K562 (cell line): ENCODE measurements around the gene PCCA. TPM values are rescaled to one million over a fixed set of nuclear protein-coding genes. Genes with fewer than 3 reads are reported as not detected.

ENCODE experiments used
- ATAC-seq: fragments of 200-7000 bp; cut with Tn5 transposase; 3 replicates; pipeline ENCODE4 v1.9.1; 2020; ENCODE audit warnings: moderate library complexity
- BruUV-seq: library from RNA; stranded (reverse); fragments of 400-500 nt; replicated peaks from 2 replicates; lab custom pipeline; 2021; lab: Mats Ljungman, UMichigan
- CTCF ChIA-PET: fragments of 300-600 bp; formaldehyde crosslinking; extraction: SDS; loops from one replicate; lab custom pipeline; 2021; ENCODE audit warnings: low intra/inter-chr PET ratio; lab: Yijun Ruan, JAX
- POLR2A ChIA-PET: fragments of 300-600, 350-650 bp; sonication (Branson Sonifier 250); formaldehyde crosslinking; extraction: SDS; loops from one replicate; lab custom pipeline; 2021; ENCODE audit warnings: antibody characterized with exemption, inconsistent platforms; lab: Yijun Ruan, JAX
- DNase-seq, 4 experiments: peaks; one replicate each; pipeline versions ENCODE4 v3.0.0 to v3.0.0-alpha.2; 2011 to 2018; ENCODE audit warnings: low spot score in 3 of 4, mixed read lengths in 3 of 4; ENCODE audit errors: extremely low read depth in 1 of 4
- FAIRE-seq: peaks from 2 replicates; lab custom pipeline; 2011; peaks lifted over from hg19 to GRCh38; lab: Jason Lieb, UNC
- H2AFZ ChIP-seq: 2 replicates; pipeline ENCODE4 v1.6.0; 2011; ENCODE audit warnings: low read depth, low read length, control low read depth, inconsistent platforms
- H3K27ac ChIP-seq: fragments of 200-600 bp; 3 replicates; pipeline ENCODE4 v1.8.0; 2011; ENCODE audit warnings: low read depth, mild to moderate bottlenecking, control low read depth, inconsistent platforms, low read length, moderate library complexity, mixed read lengths; ENCODE audit errors: extremely low read depth
- H3K27me3 ChIP-seq, 2 experiments: fragments of 300-600 bp in 1 of 2; 2 replicates in 1 of 2; 3 replicates in 1 of 2; pipeline versions ENCODE4 v1.6.0 to v1.8.0; 2011; ENCODE audit warnings: inconsistent platforms in 2 of 2, low read length in 2 of 2, mild to moderate bottlenecking in 1 of 2, mixed read lengths in 1 of 2, moderate library complexity in 1 of 2; ENCODE audit not compliant: control insufficient read depth in 2 of 2, insufficient read depth in 2 of 2
- H3K36me3 ChIP-seq: fragments of 300-600 bp; 3 replicates; pipeline ENCODE4 v1.8.0; 2011; ENCODE audit warnings: mild to moderate bottlenecking, low read length, inconsistent platforms; ENCODE audit not compliant: control insufficient read depth, insufficient read depth
- H3K4me1 ChIP-seq, 2 experiments: fragments of 200-600 bp in 1 of 2; replicated peaks in 1 of 2; 2 replicates in 1 of 2; 3 replicates in 1 of 2; pipeline versions ENCODE4 v1.5.1 to v1.8.0; 2011; ENCODE audit warnings: inconsistent platforms in 2 of 2, low read length in 2 of 2, mild to moderate bottlenecking in 1 of 2, mixed read lengths in 1 of 2, moderate library complexity in 1 of 2; ENCODE audit not compliant: control insufficient read depth in 2 of 2, insufficient read depth in 2 of 2
- H3K4me2 ChIP-seq: 2 replicates; pipeline ENCODE4 v1.6.1; 2011; ENCODE audit warnings: low read length, control low read depth, inconsistent platforms, mixed read lengths; ENCODE audit not compliant: insufficient read depth
- H3K4me3 ChIP-seq: fragments of 200-600 bp; sonication (generic), shearing (Covaris generic); 2 replicates; pipeline ENCODE4 v1.5.1; 2016; ENCODE audit warnings: control low read depth, inconsistent platforms
- H3K79me2 ChIP-seq: fragments of 200-600 bp; 3 replicates; pipeline ENCODE4 v1.8.0; 2011; ENCODE audit warnings: low read length, inconsistent platforms; ENCODE audit not compliant: control insufficient read depth, insufficient read depth
- H3K9ac ChIP-seq, 2 experiments: 2 replicates each; pipeline versions ENCODE4 v1.6.0 to v1.6.1; 2011; ENCODE audit warnings: low read depth in 2 of 2, low read length in 2 of 2, control low read depth in 1 of 2, inconsistent platforms in 1 of 2, mild to moderate bottlenecking in 1 of 2, mixed read lengths in 1 of 2; ENCODE audit not compliant: insufficient read depth in 1 of 2
- H3K9me1 ChIP-seq: one replicate; pipeline ENCODE4 v1.6.0; 2011; ENCODE audit warnings: inconsistent platforms, mild to moderate bottlenecking, low read length, moderate library complexity; ENCODE audit not compliant: control insufficient read depth, insufficient read depth
- H3K9me3 ChIP-seq: replicated peaks from 2 replicates; pipeline ENCODE4 v1.5.1; 2011; ENCODE audit warnings: low read depth, low read length, inconsistent platforms; ENCODE audit not compliant: control insufficient read depth, insufficient read depth
- H4K20me1 ChIP-seq: replicated peaks from 2 replicates; pipeline ENCODE4 v1.6.1; 2011; ENCODE audit warnings: low read length, inconsistent platforms, mixed read lengths; ENCODE audit not compliant: control insufficient read depth, insufficient read depth
- CEBPB ChIP-seq: fragments of 450-650 bp; IDR thresholded peaks from 2 replicates; pipeline ENCODE4 v1.6.1; 2016; ENCODE audit warnings: missing genetic modification characterization, missing compliant biosample characterization
- CTCFL ChIP-seq: IDR thresholded peaks from 2 replicates; pipeline ENCODE4 v1.6.1; 2011; ENCODE audit warnings: borderline replicate concordance, low read depth, mild to moderate bottlenecking, moderate library complexity, low read length; ENCODE audit not compliant: insufficient read depth, poor library complexity, severe bottlenecking
- DPF2 ChIP-seq: fragments of 450-650 bp; IDR thresholded peaks from 2 replicates; pipeline ENCODE4 v1.6.1; 2016
- E4F1 ChIP-seq: fragments of 250-450 bp; sonication (Bioruptor Pico); IDR thresholded peaks from 2 replicates; pipeline ENCODE4 v1.5.0; 2021; ENCODE audit warnings: mild to moderate bottlenecking, borderline replicate concordance
- ETS1 ChIP-seq: conservative IDR thresholded peaks from 2 replicates; pipeline ENCODE4 v1.6.1; 2011; ENCODE audit warnings: low read depth, mild to moderate bottlenecking, low read length; ENCODE audit not compliant: control insufficient read depth
- HNRNPL ChIP-seq: fragments of 200-400 bp; formaldehyde crosslinking; IDR thresholded peaks from 2 replicates; pipeline ENCODE4 v1.6.1; 2017; ENCODE audit warnings: low read depth, mild to moderate bottlenecking, low read length
- MEF2A ChIP-seq: IDR thresholded peaks from 2 replicates; pipeline ENCODE4 v1.6.1; 2011; ENCODE audit warnings: low read depth, mild to moderate bottlenecking, low read length, moderate library complexity; ENCODE audit not compliant: control insufficient read depth
- NBN ChIP-seq: fragments of 450-650 bp; IDR thresholded peaks from 2 replicates; pipeline ENCODE4 v1.6.1; 2016; ENCODE audit warnings: low read depth, mild to moderate bottlenecking
- NR1H2 ChIP-seq: sonication (generic); formaldehyde crosslinking; IDR thresholded peaks from 2 replicates; pipeline ENCODE4 v1.4.0; 2020; ENCODE audit warnings: mild to moderate bottlenecking, missing genetic modification reagents
- NRF1 ChIP-seq, 2 experiments: fragments of 450-650 bp; IDR thresholded peaks in 1 of 2; conservative IDR thresholded peaks in 1 of 2; 2 replicates each; pipeline ENCODE4 v1.6.1; 2014; ENCODE audit warnings: mild to moderate bottlenecking in 2 of 2
- PCBP1 ChIP-seq: fragments of 200-400 bp; formaldehyde crosslinking; IDR thresholded peaks from 2 replicates; pipeline ENCODE4 v1.6.1; 2018; ENCODE audit warnings: mild to moderate bottlenecking, low read depth, low read length; ENCODE audit not compliant: poor library complexity, severe bottlenecking
- POU5F1 ChIP-seq: fragments of 150-350 bp; IDR thresholded peaks from 2 replicates; pipeline ENCODE4 v1.6.1; 2014; ENCODE audit warnings: borderline replicate concordance, low read length, low read depth, mild to moderate bottlenecking; ENCODE audit not compliant: partially characterized antibody
- PRMT5 ChIP-seq: sonication (generic); formaldehyde crosslinking; IDR thresholded peaks from 2 replicates; pipeline ENCODE4 v1.5.0; 2020; ENCODE audit warnings: missing genetic modification reagents
- RBM14 ChIP-seq: fragments of 200-400 bp; formaldehyde crosslinking; IDR thresholded peaks from 2 replicates; pipeline ENCODE4 v1.6.1; 2018; ENCODE audit warnings: low read depth, mild to moderate bottlenecking, low read length, moderate library complexity, borderline replicate concordance; ENCODE audit not compliant: insufficient read depth
- TCFL5 ChIP-seq: fragments of 250-450 bp; sonication (Bioruptor Pico); conservative IDR thresholded peaks from 2 replicates; pipeline ENCODE4 v1.6.1; 2021; ENCODE audit warnings: mild to moderate bottlenecking, moderate library complexity, matching md5 sums
- ZBTB8A ChIP-seq: fragments of 450-650 bp; IDR thresholded peaks from 2 replicates; pipeline ENCODE4 v1.6.1; 2018; ENCODE audit warnings: mild to moderate bottlenecking, moderate library complexity; ENCODE audit not compliant: partially characterized antibody
- ZNF586 ChIP-seq: fragments of 450-650 bp; formaldehyde crosslinking; conservative IDR thresholded peaks from 2 replicates; pipeline ENCODE4 v1.4.0; 2020; ENCODE audit warnings: mild to moderate bottlenecking, moderate library complexity
- WGBS: fragments of 100-300 bp; shearing (Covaris generic); methylation state at CpG from one replicate; pipeline ENCODE4 v1.1.6; 2016; ENCODE audit warnings: low coverage, mixed read lengths; ENCODE audit not compliant: insufficient coverage; ENCODE audit errors: missing lambda C conversion rate; 5-methylcytosine and 5-hydroxymethylcytosine counted together
- in situ Hi-C: fragments of 300-500 bp; cut with MboI; formaldehyde crosslinking; loops from 4 replicates; pipeline ENCODE4 v1.15.0; 2018; ENCODE audit warnings: inconsistent platforms, mixed read lengths
- intact Hi-C: fragments of 100-400 bp; cut with micrococcal nuclease; formaldehyde crosslinking; loops from 2 replicates; pipeline ENCODE4 v1.14.2; 2022
- polyA plus RNA-seq, 8 experiments: library from polyadenylated mRNA; depleted of rRNA in 4 of 8; stranded (reverse) in 5 of 8; unstranded in 3 of 8; fragments of >200 nt; fragmentation: Nextera tagmentation in 2 of 8; fragmentation: Illumina TruSeq in 1 of 8; extraction: Ambion mirVana in 2 of 8; extraction: Trizol in 1 of 8; gene quantifications; 2 replicates each; pipeline versions ENCODE4 v1.2.1 to v1.2.3, GENCODE V29; 2011 to 2014; ENCODE audit warnings: inconsistent platforms in 1 of 8, missing spikeins in 1 of 8
- total RNA-seq, 7 experiments: library from RNA; depleted of rRNA in 6 of 7; stranded (reverse); fragments of >200 nt in 6 of 7; fragmentation: Illumina TruSeq in 2 of 7; extraction: Trizol in 2 of 7; gene quantifications; 2 replicates each; pipeline versions ENCODE4 v1.2.1 to v1.2.3, GENCODE V29; 2011 to 2021; ENCODE audit warnings: low replicate concordance in 1 of 7

PCCA gene
- total and polyA plus RNA-seq, 9 of the 15 experiments (the other 6 are each of a cell fraction or from before 2014, with no cell fraction given) = 5.2 to 14.1 (median 9.7) TPM

GRCh38 chr13:100363285-100363711 lies 274.4 kb downstream of the PCCA start:
- BruUV-seq = no TSS peak
- H3K27me3 ChIP-seq = no peaks in the 10 kb centered on the region
- H4K20me1 ChIP-seq = no peaks in the 10 kb centered on the region
- intact Hi-C loops (no loop called here), in situ Hi-C loops (no loop called here)
- H3K9ac ChIP-seq = no peak overlapping the region
- no peak overlapping the region for H2AFZ ChIP-seq
- FAIRE-seq (no peak), ATAC-seq (no peak), DNase-seq (no peak)
- H3K36me3 ChIP-seq = no peaks in the 10 kb centered on the region
- WGBS = 15% methylated on average over 2 of the region's 3 CpGs
- H3K9me3 ChIP-seq = no peaks in the 10 kb centered on the region
- no peaks in the 10 kb centered on the region for H3K79me2 ChIP-seq
- ChIA-PET CTCF (no interaction called here), POLR2A (no interaction called here)
- no peak overlapping the region for H3K27ac ChIP-seq
- H3K4me2 ChIP-seq = no peak overlapping the region
- H3K4me3 ChIP-seq = no peak overlapping the region
- H3K4me1 ChIP-seq = no peaks in the 10 kb centered on the region
- no peaks in the 10 kb centered on the region for H3K9me1 ChIP-seq
- TF ChIP-seq PCBP1 (no peak), NBN (no peak), HNRNPL (no peak), ETS1 (no peak), CEBPB (tag) (no peak), ZNF586 (no peak), E4F1 (CRISPR knock-in tag) (no peak), NRF1 (conservative IDR thresholded peaks at IDR 0.05 in 1 of 2, IDR thresholded peaks at IDR 0.05 in 1 of 2) (no peak), POU5F1 (no peak), ZBTB8A (no peak), MEF2A (no peak), TCFL5 (no peak), DPF2 (no peak), PRMT5 (no peak), RBM14 (no peak), CTCFL (no peak), NR1H2 (CRISPR knock-in tag) (no peak)
